ENCODE data around the gene NRXN3. TPM values are rescaled to one million over a fixed set of nuclear protein-coding genes. Genes with fewer than 3 reads are reported as not detected.
A peak's percentile ranks its signal among the peaks of the same experiment; 100 is the strongest.

Gene NRXN3
- total and polyA plus RNA-seq, 2 experiments from 2014 or later = 1.0 to 1.8 TPM

DNA sequence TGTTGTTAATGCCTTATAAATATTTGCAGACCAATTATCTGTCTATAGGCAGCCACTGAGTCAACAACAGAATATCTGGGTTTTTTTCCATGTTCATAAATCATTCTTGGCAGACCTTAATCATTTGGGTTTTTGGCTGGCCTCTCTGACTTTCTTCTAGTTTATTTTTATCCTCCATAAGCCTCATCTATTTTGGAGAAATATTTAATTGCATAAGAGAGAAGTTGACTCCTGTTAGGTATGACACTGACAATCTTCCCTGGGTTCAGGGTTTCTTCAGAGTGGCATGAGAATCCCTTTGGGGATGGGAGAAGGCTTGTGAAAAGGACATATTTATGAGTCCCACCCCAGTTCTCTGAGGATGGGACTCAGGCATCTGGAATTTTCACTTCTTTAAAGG is 299.8 kb downstream of the NRXN3 start (continued):
- TF ChIP-seq ZNF331 (CRISPR knock-in tag; IDR thresholded peaks at IDR 0.05; ENCODE audit: low read depth) = no peak
- TF ChIP-seq JUNB (IDR thresholded peaks at IDR 0.05; ENCODE audit: unreplicated experiment) = no peak
- TF ChIP-seq, protein P1, sequence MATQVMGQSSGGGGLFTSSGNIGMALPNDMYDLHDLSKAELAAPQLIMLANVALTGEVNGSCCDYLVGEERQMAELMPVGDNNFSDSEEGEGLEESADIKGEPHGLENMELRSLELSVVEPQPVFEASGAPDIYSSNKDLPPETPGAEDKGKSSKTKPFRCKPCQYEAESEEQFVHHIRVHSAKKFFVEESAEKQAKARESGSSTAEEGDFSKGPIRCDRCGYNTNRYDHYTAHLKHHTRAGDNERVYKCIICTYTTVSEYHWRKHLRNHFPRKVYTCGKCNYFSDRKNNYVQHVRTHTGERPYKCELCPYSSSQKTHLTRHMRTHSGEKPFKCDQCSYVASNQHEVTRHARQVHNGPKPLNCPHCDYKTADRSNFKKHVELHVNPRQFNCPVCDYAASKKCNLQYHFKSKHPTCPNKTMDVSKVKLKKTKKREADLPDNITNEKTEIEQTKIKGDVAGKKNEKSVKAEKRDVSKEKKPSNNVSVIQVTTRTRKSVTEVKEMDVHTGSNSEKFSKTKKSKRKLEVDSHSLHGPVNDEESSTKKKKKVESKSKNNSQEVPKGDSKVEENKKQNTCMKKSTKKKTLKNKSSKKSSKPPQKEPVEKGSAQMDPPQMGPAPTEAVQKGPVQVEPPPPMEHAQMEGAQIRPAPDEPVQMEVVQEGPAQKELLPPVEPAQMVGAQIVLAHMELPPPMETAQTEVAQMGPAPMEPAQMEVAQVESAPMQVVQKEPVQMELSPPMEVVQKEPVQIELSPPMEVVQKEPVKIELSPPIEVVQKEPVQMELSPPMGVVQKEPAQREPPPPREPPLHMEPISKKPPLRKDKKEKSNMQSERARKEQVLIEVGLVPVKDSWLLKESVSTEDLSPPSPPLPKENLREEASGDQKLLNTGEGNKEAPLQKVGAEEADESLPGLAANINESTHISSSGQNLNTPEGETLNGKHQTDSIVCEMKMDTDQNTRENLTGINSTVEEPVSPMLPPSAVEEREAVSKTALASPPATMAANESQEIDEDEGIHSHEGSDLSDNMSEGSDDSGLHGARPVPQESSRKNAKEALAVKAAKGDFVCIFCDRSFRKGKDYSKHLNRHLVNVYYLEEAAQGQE (IDR thresholded peaks at IDR 0.05; ENCODE audit: unreplicated experiment) = no peak
- no peak for TF ChIP-seq ZNF114 (CRISPR knock-in tag; IDR thresholded peaks at IDR 0.05)
- no peak for TF ChIP-seq ETS1 (IDR thresholded peaks at IDR 0.05)
- no peak for TF ChIP-seq NANOG (IDR thresholded peaks at IDR 0.05; ENCODE audit: borderline replicate concordance)
- no peak for TF ChIP-seq CTCF (conservative IDR thresholded peaks at IDR 0.05; ENCODE audit: low read depth in 2 of 2)
- no peak for TF ChIP-seq STAT1 (IDR thresholded peaks at IDR 0.05; ENCODE audit: unreplicated experiment)
- TF ChIP-seq EZH2phosphoT487 (IDR thresholded peaks at IDR 0.05; ENCODE audit: unreplicated experiment) = no peak

DNA sequence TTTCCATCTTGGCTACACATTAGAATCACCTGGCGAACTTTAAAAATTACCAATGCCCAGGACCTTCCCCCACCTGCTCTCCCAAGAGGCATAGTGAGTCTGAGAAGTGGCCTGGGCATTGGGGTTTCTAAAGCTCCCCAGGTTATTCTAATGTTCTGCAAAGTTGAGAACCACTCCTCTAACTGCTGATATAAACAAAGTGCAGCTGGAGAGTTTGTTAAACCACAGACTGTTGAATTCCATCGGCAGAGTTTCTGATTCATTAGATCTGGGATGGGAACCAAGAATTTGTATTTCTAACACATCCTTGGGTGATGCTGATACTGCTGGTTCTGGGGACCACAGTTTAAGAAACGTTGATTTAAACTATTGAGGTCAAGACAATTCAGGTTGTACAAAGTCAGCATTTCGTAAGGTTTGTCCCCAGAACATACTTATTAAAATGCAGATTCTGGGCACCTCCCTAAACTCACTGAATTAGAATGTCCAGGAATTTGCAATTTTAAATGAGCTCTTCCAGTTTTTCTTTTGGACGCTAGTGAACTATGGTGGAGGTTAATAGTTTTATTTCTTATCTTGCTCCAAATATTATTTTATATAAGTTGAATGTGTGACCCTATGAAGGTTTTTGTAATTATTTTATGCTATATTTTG is 309.1 kb downstream of the NRXN3 start:
- no peak for ATAC-seq
- Mint-ChIP-seq H3K36me3 (ENCODE audit: low read depth) (no peaks in the 10 kb centered on the region), H3K27me3 (ENCODE audit: insufficient read depth, low read depth, poor library complexity) (peaks cover 2% of the 10 kb centered on the region), H3K27ac (0 out of 2 replicates have a peak overlapping the region, but pooled peaks have one; percentile 25), H3K4me1 (peaks cover 31% of the 10 kb centered on the region), H3K9me3 (no peaks in the 10 kb centered on the region), H3K4me3 (no peak overlapping the region)
- H3K27me3 ChIP-seq (ENCODE audit: insufficient read depth) = no peaks in the 10 kb centered on the region
- H2AFZ ChIP-seq = no peak overlapping the region
- 0 out of 2 replicates have a peak, but pooled peaks cover 3% of the 10 kb centered on the region for H3K4me1 ChIP-seq (ENCODE audit: insufficient read depth)
- H3K79me2 ChIP-seq (replicated peaks; ENCODE audit: insufficient read depth) = no peaks in the 10 kb centered on the region
- H3K36me3 ChIP-seq (ENCODE audit: insufficient read depth) = no peaks in the 10 kb centered on the region
- no peak overlapping the region for H3K4me2 ChIP-seq
- H4K20me1 ChIP-seq (replicated peaks; ENCODE audit: insufficient read depth) = no peaks in the 10 kb centered on the region
- H3K9me2 ChIP-seq (ENCODE audit: insufficient read depth) = no peaks in the 10 kb centered on the region
- H3K4me3 ChIP-seq = no peak overlapping the region
- H3F3A ChIP-seq (replicated peaks; ENCODE audit: low read depth) = no peaks in the 10 kb centered on the region
- no peak overlapping the region for H3K27ac ChIP-seq (ENCODE audit: low read depth)
- no peak for DNase-seq (ENCODE audit: low spot score)
- TF ChIP-seq ZNF462 (CRISPR knock-in tag; IDR thresholded peaks at IDR 0.05) (no peak), ETS1 (IDR thresholded peaks at IDR 0.05) (no peak), ZNF114 (CRISPR knock-in tag; IDR thresholded peaks at IDR 0.05) (no peak), ZNF331 (CRISPR knock-in tag; IDR thresholded peaks at IDR 0.05; ENCODE audit: low read depth) (no peak), EZH2phosphoT487 (IDR thresholded peaks at IDR 0.05; ENCODE audit: unreplicated experiment) (no peak)

Data from GM23338 (cell line).